NCI-H345 treated with DMSO at 0.1 percent for 48 hours (cell line): ENCODE results near the gene RERG.

Experiments used
- DNase-seq: peaks from one replicate; lab custom pipeline; 2025; ENCODE audit not compliant: unreplicated experiment; lab: John Stamatoyannopoulos, UW

RERG gene

DNA sequence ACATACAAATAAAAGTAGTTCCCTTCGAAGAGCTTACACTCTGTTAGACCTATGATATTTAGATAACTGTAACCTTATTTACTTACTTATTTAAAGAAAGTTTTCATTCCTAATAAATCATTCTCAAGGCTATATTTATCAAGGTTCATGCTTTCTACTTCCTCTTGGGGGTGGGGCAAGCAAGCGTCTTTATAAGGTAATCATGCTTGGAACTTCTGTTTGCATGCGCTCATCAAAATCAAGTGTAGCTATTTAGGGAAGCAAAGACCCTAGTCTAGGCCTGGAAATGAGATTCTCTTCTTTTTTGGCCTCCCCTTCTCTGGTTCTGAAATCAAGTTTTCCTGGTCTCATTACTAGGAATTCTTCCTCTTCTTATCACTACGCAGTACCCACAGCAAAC is 766 bp downstream of the RERG start:
- no peak for DNase-seq

DNA sequence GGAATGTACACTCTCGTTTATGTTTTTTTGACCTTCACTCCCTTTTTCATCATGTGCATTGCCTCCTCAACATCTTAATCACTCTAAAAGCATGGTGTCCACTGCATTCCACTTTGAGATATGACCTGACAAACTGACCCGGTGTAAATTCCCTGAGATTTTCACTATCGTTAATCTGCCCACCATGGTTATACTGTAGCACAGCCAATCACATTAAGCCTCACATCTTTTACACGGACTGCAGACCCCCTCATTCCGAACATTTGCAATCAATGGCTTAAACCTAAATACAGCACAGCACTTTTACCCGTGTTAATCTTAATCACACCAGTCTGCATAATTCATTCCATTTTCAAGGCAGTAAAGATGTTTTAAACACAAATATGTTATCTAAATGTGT is 2.4 kb downstream of the RERG start:
- no peak for DNase-seq

DNA sequence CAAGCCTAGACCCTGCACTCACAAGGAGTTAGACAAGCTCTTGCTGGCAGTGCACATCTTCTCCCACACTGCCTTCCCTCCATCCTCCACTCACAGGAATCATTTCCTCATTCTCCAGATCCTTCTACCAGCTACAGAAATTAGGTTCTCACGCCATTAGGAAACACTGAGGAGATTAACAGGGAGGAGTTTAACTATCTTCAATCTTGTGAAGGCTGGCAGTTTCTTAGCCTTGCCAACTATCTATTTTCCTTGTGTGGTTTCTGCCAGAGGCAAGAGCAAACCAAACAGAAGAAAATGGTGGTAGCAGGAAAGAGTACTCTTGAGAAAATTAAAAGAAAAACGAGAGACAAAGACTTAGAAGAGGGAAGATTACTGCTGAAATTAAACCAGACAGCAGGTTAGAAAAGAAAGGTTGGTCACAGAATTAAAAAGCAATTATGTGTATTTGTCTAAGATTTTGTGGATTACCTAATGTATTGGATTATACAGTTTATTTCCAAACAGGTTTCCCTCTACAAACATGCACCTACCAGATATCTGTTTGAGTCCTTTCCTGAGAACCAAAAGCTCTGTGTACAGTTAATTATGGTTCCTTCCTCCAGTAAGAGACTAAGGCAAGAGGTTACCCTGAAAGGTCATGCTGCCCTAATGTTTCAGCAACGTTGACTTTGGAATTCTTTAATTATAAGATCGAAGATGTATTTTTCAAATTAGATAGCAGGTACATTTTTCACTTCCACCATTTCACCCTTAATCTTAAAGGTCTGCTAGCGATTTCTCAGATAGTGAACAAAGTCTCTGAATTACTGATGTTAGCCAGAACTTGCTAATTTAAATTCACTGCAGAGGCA is 5.0 kb downstream of the RERG start:
- no peak for DNase-seq

DNA sequence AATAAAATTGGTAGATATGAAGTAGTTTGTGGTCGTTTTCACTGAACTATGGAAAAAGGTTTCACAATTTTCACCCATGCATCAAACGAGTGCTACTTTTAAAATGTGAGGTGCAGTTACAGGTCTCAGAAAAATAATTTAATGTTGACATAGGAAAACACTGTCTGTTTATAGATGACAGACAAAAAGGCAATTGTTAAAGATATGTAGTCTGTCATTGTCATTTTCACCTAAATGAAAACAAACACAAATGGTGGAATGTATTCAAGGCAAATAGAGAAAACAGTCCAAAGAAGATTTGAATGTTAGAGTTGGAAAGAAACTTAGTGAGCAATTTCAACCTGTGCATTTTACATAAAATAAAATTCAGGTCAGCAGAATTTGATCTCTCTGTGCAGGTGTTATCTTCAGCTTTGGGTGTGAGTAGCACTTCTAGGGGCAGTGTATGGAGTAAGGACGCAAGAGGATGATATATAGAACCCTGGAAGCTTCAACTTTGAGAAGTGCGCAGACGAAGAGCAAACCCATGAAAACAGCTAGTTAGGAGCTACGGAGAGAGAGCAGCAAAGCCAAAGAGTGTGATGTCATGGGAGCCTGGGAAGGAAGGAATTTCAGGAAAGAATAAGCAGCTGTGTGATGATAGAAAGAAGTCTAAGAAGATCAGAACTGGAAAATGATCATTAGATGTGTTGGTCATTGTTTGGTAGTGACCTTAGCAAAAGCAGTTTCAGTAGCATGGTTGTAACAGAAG is 6.2 kb downstream of the RERG start:
- DNase-seq, result no peak

DNA sequence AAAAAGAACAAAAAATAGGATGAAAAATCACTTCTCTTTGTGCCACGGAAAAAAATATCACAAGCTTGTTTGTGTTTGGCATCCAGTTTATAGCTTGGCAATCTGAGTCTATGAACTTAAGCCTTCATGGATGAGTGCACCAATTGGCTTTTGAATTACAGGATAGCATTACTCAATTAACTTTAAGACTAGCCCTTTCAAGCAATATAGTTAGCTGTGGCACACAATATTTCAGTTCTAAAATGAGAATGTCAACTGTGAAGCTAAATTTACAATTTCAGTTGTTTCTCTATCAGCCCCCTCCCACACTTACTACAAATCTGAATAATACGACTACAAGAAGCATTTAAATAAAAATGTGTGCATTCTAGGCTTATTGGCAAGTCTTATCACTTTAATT is 8.3 kb downstream of the RERG start:
- no peak for DNase-seq

DNA sequence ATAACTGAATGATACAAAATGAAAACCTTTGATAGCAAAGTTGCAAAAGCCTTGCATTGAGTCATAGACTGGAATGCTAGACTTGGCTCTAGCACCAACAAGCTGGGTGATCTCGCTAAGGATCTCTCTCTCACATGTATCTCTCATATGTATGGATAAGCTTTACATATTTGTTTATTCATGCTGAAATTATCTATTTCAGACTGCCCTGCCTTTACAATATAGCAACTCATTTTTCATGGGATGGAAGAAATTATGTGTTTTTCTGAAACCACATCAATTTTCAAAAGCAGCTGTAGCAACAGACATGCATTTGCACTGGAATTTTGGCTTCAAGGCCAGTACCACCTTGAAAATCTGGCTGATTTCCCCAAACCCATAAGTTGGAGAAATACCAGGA is 11.4 kb downstream of the RERG start:
- DNase-seq, result no peak

DNA sequence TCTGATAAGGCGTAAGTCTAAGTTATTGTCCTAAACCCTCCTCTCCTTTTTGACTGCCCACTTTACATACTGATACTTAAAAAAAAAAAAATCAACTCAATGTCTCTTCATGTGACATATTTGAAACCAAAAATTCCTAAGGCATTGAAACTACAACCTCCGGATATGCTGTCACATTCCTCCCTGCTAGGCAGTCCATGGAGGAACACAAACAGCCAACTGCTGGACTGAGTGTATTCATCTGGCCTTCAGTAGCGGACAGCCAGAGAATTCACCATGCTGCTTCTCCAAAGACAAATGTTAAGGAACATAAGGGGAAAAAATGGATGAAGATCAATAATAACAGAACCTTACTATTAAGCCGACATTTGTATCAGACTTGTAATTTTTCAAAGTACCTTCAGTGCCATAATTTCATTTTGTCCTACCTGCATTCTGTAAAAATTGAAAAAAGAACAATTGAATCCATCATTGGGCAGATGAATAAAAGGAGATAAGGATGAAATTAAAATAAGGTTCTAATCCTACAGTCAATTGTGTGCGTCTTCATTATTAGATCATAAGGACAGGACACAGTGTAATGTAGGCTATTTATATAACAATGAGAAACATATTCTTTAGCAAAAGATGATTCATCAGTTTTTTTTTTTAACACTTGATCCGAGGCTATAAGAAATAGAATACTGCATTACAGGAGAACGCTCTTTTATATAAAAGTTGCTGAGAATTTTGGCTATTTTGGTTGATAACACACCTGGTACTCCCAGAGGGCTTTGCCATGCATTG is 12.2 kb downstream of the RERG start:
- DNase-seq, result no peak

DNA sequence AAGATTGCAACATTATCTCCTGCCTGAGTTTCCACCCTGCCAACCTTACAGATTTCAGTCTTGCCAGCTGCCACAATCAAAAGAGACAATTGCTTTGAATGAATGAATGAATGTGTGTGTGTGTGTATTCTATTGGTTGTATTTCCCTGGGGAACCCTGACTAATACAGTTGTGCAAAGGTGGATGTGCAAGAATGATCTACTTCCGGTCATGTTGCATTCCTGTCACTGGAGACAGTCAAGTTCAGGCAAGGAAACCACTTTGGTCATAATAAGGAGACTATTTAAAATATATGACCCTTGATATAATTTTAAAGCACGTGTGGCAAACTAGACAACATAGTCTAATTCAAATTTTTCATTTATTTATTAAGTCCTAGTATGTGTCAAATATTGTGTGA is 13.1 kb downstream of the RERG start:
- no peak for DNase-seq

DNA sequence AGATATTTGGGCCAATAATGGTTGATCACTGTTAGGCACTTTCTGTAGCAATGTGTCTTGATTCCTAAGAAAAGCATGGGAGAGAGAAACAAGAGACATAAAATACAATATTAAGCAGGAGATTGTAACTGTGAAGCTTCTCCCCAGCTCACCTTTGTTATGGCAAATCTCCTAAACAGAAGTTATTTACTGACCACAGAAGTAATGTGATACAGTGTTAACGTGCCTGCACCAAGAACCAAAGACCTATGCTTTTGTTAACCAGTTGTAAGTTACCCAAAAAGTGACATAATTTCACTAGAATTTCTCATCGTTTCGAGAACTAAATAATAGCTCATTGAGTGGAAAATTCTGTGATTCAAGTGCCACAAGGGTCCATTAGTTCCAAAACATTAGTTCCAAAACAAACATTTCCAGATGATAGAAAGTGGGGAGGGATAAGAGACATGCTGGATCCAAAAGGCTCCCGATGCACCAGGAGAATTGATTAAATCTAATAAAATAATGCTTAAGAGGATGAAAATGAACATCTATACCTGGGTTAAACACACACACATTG is 14.3 kb downstream of the RERG start:
- DNase-seq, result no peak

DNA sequence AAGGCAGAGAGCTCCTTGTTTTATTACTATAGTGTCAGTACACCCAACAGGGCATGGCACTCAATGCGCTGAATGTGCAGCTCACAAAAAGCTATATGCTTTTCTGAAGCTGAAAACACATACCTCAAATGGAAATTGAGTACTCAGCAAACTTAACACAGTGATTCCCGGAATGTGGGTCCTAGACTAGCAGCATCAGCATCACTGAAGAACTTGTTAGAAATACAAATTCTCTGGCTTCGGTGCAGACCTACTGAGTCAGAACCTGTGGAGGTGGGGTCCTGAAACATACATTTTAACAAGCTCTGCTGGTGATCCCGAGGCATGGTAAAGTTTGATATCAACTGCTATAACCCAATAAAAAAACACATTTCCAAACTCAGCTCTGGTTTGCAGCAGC is 14.9 kb downstream of the RERG start:
- DNase-seq, result no peak

DNA sequence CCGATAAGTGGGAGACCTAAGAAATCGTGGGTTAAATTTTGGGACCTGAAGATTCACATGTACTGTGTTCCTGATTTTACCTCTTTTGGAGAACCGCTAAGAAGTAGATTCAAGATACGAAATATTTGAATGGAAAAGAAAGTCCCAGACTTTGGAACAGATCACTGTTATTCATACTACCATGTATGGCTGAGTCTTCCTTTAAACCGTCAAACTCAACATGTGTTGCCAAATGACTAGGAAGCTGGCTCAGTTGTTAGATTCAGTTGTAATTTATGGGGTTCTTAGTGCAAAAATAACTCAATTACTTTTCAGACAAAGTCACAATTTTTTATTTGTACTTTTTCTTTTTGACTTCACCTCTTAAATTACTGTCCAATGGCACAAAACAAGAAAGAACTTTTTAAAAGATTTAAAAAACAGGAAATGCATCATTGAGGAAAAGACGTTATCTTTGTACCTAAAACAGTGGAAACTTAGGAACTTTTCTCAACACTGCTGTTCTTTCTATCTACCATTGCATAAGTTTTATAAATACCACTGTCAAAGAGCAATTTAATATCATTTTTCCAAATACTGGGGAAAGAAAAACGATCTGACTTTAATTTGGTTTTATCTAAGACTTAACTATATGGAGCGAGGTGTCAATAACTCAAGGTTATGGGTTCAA is 15.7 kb downstream of the RERG start:
- DNase-seq, result no peak

DNA sequence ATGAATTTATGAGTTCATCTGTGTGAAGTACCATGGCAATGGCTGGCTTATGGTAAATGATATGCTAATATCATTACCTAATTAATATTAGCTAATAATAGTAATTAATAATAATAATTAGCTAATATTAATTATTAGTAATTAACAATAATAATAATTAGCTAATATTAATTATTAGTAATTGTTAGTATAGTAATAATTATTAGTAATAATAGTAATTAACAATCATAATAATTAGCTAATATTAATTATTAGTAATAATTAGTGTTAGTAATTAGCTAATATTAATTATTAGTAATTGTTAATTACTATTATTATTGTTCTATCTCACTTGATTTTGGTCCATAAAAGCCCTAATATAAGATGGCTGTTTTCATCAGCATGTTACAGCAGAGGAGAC is 19.8 kb downstream of the RERG start:
- no peak for DNase-seq

DNA sequence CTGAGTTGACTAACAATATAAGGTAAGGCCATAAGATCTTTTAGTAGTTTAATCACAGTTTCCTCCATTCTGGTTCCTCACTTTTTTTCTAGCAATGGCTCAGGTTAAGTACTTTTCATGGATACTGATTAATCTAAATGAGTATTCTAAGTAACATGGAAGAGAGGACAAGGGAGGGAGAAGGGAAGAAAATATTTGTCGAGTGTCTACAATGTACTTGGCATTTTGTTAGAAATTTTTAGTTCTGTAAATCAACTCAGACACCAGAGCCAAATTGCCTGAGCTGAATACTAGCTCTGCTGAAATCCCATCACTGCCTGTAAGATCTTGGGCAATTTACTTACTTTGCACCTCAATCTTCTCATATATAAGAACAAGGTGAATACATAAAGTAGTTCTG is 20.2 kb downstream of the RERG start:
- DNase-seq, result no peak

DNA sequence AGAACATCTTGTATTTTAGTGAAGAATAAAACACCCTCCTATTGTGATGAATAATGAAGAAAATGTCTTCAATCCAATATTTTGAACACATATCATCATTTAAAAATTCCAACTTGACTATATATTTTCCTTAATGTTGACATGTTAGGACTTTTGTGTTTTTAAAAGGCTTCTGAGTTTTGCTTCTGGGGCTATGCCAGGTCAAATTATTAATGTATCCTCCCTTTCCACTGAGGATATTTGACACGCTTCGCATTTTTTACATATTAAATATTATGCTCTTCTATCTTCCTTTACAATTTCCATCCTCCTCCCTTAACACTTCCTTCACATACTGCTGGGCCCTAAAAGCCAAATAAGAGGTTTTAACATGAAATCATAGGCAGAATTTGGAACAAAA is 20.6 kb downstream of the RERG start:
- DNase-seq, result no peak

DNA sequence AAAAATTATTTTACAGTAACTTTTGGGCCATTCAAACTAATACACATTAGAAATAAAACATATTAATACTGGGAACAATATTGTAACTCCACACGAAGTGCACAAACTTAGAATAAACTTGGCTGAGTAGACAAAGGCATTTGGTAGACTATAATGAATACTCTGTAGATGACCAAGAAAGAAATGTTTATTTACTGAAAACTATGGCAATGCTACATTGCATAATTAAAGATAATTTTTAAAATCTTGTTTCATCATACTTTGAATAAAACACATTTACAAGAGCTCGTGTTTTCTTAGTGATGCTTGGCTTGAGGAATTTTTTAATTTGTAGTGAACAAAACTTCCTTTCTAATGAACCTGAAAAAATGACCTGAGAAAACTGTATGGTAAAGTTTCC is 21.3 kb downstream of the RERG start:
- no peak for DNase-seq

DNA sequence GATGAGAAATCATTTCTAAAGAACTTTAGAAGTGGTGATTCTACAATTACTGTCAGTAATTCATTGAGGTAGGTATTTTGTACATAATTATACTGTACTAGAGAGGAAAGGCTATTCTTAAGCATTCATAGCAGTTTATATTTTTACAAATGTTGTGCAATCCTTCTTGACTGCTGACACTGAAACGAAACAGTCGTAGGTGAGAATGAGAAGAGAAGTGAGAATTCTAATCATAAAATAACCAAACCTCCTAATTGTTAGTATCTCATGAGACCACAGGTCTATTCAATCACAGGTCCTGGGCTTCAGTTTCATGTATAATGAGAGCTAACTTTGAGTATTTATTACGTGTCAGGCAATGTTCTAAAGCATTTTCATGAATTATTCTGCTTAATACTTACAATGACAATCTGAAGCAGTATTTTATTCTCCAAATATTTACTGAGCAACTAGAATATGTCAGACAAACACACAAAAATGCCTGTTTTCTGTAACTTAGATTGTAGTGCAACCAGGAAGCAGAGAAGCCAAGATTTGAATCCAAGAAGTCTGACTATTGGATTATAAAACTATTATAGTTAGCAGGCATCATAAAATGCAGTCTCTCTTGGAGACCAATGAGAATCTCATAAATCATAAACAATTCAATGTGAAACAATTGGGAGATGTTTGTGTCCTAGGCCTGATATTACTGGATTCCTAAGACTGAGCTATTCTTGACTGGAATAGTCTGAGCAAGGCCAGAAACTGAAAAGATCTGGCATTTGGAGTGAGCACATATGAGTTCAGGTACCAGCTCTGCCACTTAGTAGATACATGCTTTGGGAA is 24.3 kb downstream of the RERG start:
- DNase-seq, result no peak

DNA sequence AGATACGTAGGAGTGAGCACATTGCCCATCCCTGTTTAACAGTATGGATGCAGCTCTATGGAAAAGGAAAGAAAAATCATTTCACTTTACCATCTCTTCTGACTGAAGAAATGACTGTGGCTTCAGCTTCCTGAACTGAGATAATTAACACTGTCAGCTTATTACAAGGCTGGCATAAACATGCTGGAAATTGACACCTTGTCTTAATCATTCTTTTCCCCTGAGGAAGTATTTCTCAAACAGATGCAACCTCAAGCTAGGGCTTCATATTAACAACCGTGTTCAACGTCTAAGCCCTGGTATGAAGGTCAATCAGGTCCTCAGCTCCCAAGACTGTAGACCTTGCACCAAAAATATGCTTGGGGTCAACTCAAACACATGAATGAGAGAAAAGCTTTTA is 25.0 kb downstream of the RERG start:
- no peak for DNase-seq

DNA sequence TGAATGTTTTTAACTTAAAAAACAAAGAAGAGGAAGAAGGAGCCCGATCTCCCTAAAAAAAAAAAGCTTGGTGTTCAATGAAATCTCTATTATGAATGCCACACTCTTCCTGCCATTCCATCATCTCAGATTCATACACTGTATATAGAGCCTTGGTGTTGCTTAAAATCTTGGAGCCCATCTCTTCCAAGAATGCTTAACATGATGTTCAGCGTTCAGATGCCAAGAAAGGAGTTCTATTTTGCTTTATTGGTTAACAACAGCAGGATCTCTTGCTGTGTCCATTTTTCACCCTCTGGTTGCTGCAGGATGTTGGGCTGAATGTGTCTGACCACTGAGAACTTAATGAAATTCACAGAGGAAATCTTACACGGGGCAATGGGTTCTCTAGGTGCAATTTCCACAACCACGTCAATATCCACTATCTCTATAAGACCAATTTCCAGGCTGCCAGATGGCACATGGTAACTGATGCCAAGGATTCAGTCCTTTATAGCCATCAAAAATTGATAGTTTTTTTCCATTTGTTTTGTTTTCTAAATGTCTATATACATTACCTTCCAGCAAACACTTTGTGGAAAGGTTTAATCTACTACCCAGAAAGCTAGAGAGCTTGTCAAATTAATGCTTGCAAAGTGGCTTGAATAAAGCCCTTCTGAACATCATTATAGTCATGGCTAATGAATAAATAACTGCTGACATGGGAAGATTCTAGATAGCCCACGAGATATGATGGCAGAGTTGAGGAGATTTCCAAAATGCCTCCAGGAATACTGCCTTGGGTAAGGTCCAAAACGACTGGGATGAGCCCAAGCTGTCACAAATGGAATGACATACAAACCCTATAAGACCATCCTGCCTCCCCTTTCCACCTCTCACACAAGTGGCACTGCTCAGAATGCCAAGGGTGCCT is 26.5 kb downstream of the RERG start:
- DNase-seq, result no peak

DNA sequence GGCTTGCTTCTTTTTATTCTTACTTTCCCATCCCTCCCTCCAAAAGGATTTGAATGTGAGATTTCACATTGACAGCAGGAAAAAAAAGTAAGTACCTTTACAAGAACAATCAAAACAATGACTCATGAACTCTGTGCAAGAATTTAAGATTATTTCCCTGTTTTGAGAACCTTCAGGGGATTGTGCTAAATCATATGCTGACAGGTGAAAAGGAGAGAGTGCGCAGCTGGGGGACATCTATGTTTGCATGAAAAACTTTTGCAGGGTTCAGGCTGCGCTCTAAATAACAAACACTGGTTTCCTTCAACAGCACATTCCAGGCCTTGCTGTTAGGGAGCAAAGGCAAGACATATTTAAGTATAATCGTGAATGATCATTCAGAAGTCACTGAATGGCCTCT is 27.3 kb downstream of the RERG start:
- no peak for DNase-seq
